GM12892 (cell line): ENCODE data around the gene STAG1.
"Not testable (repeated sequence)": the region's sequence is repeated elsewhere in the genome, so short reads cannot be mapped to it uniquely, and the experiment has no call there.

Source experiments
- DNase-seq: peaks from one replicate; pipeline ENCODE4 v3.0.0; 2011; ENCODE audit not compliant: insufficient read length
- FAIRE-seq: peaks from 2 replicates; lab custom pipeline; 2011; peaks lifted over from hg19 to GRCh38; lab: Jason Lieb, UNC
- POLR2A ChIP-seq: IDR thresholded peaks from 2 replicates; pipeline ENCODE4 v1.6.1; 2011; ENCODE audit warnings: low read depth, low read length, control low read depth
- POLR2AphosphoS5 ChIP-seq: IDR thresholded peaks from 2 replicates; pipeline ENCODE4 v1.6.1; 2011; ENCODE audit warnings: low read depth, low read length, control low read depth
- TAF1 ChIP-seq: IDR thresholded peaks from 2 replicates; pipeline ENCODE4 v1.6.1; 2011; ENCODE audit warnings: low read depth, mild to moderate bottlenecking, control low read depth, low read length, borderline replicate concordance

The STAG1 gene

GRCh38 chr3:136740351-136740958 is 11.7 kb downstream of the STAG1 start:
- DNase-seq (no peak), FAIRE-seq (no peak)
- TF ChIP-seq POLR2A: no peak
- TF ChIP-seq TAF1: no peak
- TF ChIP-seq POLR2AphosphoS5: no peak

GRCh38 chr3:136736950-136737349 is 15.2 kb downstream of the STAG1 start:
- not testable (repeated sequence) for DNase-seq, FAIRE-seq

- FAIRE-seq: no peak
- TF ChIP-seq POLR2AphosphoS5 (no peak), TAF1 (no peak), POLR2A (no peak)
- DNase-seq: no peak
Measured at GRCh38 chr3:136735103-136735502, 17.1 kb downstream of the STAG1 start.

DNA sequence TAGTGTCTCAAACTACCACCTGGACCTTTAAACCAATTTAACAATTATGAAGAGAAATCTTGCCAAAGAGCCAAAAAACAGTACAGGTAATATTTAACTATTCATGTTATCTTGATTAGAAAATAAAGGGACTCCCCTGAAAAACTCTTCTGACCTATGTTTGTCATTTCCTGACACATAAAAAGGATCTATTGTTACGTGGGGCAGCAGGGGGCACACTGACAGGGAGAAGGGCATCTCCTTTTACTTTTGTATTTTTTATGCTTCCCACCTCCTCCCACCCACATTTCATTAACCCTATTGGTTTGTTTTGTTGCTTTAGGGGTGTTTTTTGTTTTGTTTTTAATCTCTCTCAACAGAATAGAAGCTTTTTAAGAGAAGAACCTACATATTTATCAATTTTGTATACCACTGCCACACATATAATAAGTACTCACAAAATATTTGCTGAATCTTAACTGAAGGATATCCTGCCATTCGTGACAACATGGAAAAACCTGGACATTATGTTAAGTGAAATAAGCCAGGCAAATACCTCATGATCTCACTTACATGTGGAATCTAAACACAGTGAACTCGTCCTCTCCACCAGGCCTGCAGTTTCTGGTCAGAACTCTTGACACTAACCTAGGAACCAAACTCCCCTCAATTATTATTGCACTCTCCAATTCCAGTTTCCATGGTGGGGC is 17.7 kb downstream of the STAG1 start:
- FAIRE-seq (peak; percentile 9), DNase-seq (no peak)
- no peak for TF ChIP-seq TAF1
- no peak for TF ChIP-seq POLR2AphosphoS5
- TF ChIP-seq POLR2A: no peak

- DNase-seq (no peak), FAIRE-seq (no peak)
- TF ChIP-seq POLR2A (no peak), POLR2AphosphoS5 (no peak), TAF1 (no peak)
Measured at GRCh38 chr3:136733317-136733833, 18.8 kb downstream of the STAG1 start.

DNA sequence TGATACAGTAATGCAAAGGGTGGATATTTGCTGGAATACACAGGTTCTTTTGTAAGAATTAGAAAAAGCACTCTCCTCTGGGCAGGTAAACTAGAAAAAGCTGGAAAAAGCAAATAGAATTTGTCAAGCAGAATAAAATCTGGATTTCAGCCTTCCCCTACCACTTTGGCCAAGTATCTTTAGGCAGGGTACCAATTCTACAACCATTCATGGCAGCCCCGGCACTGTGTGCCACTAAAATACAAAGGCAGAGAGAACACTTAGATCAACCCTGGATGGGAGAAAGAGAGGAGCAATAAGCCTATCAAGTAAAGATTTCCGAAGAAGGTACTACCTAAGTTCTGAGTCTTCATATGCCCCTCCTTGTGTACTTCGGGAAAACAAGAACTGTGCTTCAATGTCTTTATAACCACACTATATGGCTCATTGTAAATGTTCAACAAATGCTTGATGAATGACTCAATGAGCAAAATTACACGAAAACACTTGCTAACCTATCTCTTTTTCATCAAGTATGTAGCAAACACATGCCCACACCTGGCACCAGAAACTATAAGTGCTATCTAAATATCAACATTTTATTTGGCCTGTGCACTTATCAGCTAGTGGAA is 20.8 kb downstream of the STAG1 start:
- no peak for DNase-seq
- FAIRE-seq: no peak
- no peak for TF ChIP-seq POLR2AphosphoS5
- no peak for TF ChIP-seq POLR2A
- TF ChIP-seq TAF1: no peak

DNA sequence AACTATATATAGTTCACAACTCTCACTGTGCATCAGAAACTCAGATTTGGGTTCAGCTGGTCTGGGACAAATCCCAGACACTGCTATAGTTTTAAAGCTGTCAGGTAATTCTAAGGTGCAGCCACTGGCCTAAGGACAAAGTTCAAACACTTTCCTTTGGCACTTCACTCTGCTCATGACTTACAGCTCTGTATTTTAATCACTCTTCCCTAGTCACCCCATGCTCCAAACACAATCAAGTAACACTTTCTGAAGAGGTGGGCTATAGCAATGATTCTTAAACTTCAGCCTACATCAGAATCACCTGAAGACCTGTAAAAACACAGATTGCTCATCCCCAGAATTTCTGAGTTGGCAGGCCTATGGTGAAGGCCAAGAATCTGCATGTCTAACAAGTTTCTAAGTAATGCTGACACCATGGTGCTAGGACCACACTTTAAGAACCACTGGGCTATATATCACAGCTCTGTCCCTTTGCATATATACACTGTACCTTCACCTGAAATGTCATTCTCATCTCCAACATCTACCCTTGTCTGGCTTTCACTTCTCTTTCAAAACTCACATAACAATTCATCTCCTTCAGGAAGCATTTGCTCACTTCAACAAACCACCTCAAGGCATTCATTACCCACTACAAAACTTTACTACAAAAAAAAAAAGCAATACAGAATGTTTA is 21.4 kb downstream of the STAG1 start:
- DNase-seq: no peak
- peak; percentile 44 for FAIRE-seq
- TF ChIP-seq POLR2AphosphoS5: no peak
- no peak for TF ChIP-seq POLR2A
- TF ChIP-seq TAF1: no peak

GRCh38 chr3:136728918-136729317 is 23.3 kb downstream of the STAG1 start:
- no peak for FAIRE-seq
- DNase-seq: no peak
- TF ChIP-seq TAF1: no peak
- TF ChIP-seq POLR2AphosphoS5: no peak
- TF ChIP-seq POLR2A: no peak

GRCh38 chr3:136728473-136728872 is 23.7 kb downstream of the STAG1 start:
- no peak for TF ChIP-seq TAF1
- no peak for TF ChIP-seq POLR2AphosphoS5
- TF ChIP-seq POLR2A: no peak
- no peak for DNase-seq
- no peak for FAIRE-seq

DNA sequence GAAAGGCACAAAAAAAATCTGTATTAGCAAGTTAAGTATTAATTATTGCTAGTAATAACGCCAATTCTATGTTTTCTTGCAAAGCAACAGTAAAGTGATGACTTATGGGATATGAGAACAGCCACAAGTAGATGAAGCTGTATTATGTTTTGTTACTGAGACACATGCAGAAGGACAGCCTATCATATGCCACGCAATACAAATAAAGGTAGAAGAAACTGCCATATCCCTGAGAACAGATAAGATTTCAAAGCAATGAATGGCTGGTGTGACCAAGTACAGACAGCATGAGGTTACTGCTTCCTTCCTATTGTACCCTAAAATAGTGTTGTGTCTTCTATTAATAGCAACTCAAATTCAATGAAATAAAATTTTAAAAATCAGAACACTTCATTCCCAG is 26.7 kb downstream of the STAG1 start:
- DNase-seq: no peak
- TF ChIP-seq TAF1 (no peak), POLR2A (no peak), POLR2AphosphoS5 (no peak)
- peak; percentile 40 for FAIRE-seq

DNA sequence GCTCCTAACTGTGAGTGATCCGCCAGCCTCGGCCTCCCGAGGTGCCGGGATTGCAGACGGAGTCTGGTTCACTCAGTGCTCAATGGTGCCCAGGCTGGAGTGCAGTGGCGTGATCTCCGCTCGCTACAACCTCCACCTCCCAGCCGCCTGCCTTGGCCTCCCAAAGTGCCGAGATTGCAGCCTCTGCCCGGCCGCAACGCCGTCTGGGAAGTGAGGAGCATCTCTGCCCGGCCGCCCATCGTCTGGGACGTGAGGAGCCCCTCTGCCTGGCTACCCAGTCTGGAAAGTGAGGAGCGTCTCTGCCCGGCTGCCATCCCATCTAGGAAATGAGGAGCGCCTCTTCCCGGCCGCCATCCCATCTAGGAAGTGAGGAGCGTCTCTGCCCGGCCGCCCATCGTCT is 29.3 kb downstream of the STAG1 start:
- not testable (repeated sequence) for FAIRE-seq, DNase-seq

DNA sequence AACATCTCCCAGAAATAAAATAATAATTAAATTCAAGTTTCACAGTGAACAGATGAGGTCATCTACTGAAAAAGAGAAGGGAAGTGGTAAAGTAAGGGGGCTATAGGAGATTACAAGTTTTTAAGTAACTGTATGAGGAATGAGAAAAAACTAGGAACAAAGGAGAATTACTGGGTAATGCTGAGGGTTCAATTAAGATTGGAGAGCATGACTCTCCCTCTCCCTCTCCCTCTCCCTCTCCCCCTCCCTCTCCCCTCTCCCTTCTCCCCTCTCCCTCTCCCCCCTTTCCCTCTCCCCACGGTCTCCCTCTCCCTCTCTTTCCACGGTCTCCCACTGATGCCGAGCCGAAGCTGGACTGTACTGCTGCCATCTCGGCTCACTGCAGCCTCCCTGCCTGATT is 29.8 kb downstream of the STAG1 start:
- not testable (repeated sequence) for DNase-seq, FAIRE-seq
